Kidney (tissue), 14 donors: ENCODE measurements around the gene CDK13. TPM values are rescaled to one million over a fixed set of nuclear protein-coding genes. Genes with fewer than 3 reads are reported as not detected.
A peak's percentile ranks its signal among the peaks of the same experiment; 100 is the strongest.

Experiments used
- DNase-seq, 5 donors: peaks; one replicate each; pipeline ENCODE4 v3.0.0-alpha.2; 2013 to 2020
- FAIRE-seq: peaks from 2 replicates; lab custom pipeline; 2012; peaks lifted over from hg19 to GRCh38; lab: Jason Lieb, UNC
- H3K27ac ChIP-seq, 2 donors: one replicate each; pipeline ENCODE4 v1.7.0; 2013; ENCODE audit warnings: low read depth in 2 of 2, low read length in 2 of 2, inconsistent platforms in 1 of 2
- H3K27me3 ChIP-seq: one replicate; pipeline ENCODE4 v1.7.1; 2013; ENCODE audit warnings: low read length, inconsistent platforms; ENCODE audit not compliant: control insufficient read depth, insufficient read depth
- H3K36me3 ChIP-seq, 3 donors: one replicate each; pipeline versions ENCODE4 v1.7.0 to v1.7.1; 2013; ENCODE audit warnings: low read length in 3 of 3, control low read depth in 1 of 3, inconsistent platforms in 1 of 3; ENCODE audit not compliant: insufficient read depth in 3 of 3, control insufficient read depth in 2 of 3
- H3K4me1 ChIP-seq, 3 donors: one replicate each; pipeline versions ENCODE4 v1.7.0 to v1.7.1; 2013; ENCODE audit warnings: low read length in 3 of 3, inconsistent platforms in 1 of 3, low read depth in 1 of 3; ENCODE audit not compliant: control insufficient read depth in 2 of 3, insufficient read depth in 2 of 3
- H3K4me3 ChIP-seq, 3 donors: one replicate each; pipeline versions ENCODE4 v1.7.0 to v1.8.1; 2013; ENCODE audit warnings: low read length in 3 of 3, control low read depth in 1 of 3, inconsistent platforms in 1 of 3
- H3K9ac ChIP-seq, 3 donors: one replicate each; pipeline versions ENCODE4 v1.7.0 to v1.7.1; 2013; ENCODE audit warnings: low read length in 3 of 3, control low read depth in 1 of 3, inconsistent platforms in 1 of 3
- H3K9me3 ChIP-seq, 3 donors: one replicate each; pipeline versions ENCODE4 v1.7.0 to v1.7.1; 2013; ENCODE audit warnings: low read length in 3 of 3, control low read depth in 1 of 3, inconsistent platforms in 1 of 3; ENCODE audit not compliant: control insufficient read depth in 2 of 3, insufficient read depth in 1 of 3
- intact Hi-C: fragments of 100-400 bp; cut with DNase I; formaldehyde crosslinking; loops from one replicate; pipeline ENCODE4 v1.11.1; 2022
- polyA plus RNA-seq: library from polyadenylated mRNA; stranded (reverse); fragments of 350-450 nt; fragmentation: Illumina TruSeq; extraction: RNeasy Lipid Tissue Mini Kit (QIAGEN cat#74804); gene quantifications from one replicate; pipeline ENCODE4 v1.2.3, GENCODE V29; 2014; ENCODE audit warnings: low read depth, low replicate concordance; ENCODE audit not compliant: insufficient read depth
- total RNA-seq: library from RNA; stranded (reverse); fragmentation: NEBNext Ultra II Directional; extraction: Animal tissue kit (Norgen Biotek cat#: 25700); gene quantifications from one replicate; pipeline ENCODE4 v1.2.1, GENCODE V29; 2021
- TF ChIP-seq, protein P1 (sequence below): IDR thresholded peaks from 3 replicates; pipeline ENCODE4 v1.5.1; 2012; ENCODE audit warnings: mild to moderate bottlenecking, moderate library complexity, borderline replicate concordance; ENCODE audit not compliant: insufficient read depth; ENCODE audit errors: extremely low read depth
- donor health status: control.
- donor health status: control.
- donor health status: control.
- donor health status: control.
- donor health status: control.
- donor health status: DM: yes; HTN: yes; CAD: no.
- donor health status: Normal renal cell carcinoma (clear cell type).

Gene CDK13
- total and polyA plus RNA-seq, 2 donors from 2014 or later: 15.5 to 50.9 TPM

DNA sequence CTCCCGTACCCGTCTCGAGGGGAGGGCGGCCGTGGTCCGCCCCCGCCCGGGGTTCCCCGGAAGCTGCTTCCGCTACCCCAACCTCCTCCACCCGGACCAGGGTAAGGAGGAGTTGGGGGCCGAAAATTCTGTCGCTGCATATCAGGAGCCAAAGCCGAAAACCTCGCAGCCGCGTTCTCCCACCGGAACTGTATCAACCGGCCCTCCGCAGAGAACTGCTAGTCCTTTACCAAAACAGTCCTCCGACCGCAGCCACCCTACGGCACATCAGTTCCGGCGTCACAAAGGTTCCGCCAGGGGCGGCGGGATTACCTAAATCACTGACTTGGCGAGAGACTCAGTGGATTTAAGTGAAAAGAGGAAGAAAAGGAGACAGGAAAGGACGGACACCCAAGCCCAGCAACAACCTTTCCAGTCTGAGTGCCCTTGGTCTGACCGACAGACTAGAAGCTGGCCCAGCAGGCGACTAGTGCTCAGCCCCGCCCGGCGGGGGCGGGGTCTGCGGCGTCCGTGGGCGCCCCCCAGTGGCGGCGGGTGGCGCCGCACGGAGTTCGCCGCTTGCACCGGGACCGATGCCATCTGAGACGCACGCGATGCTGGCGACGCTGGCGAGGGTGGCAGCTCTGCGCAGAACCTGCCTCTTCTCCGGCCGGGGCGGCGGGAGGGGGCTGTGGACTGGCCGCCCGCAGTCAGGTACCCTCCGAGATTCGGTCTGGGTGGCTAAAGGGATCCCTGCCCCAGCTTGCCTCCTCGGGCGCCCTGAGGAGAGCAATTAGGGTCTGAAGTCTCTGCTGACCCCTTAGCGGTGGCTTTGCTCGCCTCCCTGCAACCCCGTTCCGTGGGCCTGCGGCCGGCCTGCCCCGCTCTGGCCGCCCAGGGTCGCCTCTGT is 184.6 kb downstream of the CDK13 start, which contains the start of the genes MPLKIP and SUGCT:
MPLKIP (minus strand) TSS at position 195 of the 889 bp plus-strand sequence; CDS start at position 140, 55 bp downstream.
SUGCT (plus strand) TSS at position 578 of the 889 bp plus-strand sequence.
- TF ChIP-seq, protein P1, sequence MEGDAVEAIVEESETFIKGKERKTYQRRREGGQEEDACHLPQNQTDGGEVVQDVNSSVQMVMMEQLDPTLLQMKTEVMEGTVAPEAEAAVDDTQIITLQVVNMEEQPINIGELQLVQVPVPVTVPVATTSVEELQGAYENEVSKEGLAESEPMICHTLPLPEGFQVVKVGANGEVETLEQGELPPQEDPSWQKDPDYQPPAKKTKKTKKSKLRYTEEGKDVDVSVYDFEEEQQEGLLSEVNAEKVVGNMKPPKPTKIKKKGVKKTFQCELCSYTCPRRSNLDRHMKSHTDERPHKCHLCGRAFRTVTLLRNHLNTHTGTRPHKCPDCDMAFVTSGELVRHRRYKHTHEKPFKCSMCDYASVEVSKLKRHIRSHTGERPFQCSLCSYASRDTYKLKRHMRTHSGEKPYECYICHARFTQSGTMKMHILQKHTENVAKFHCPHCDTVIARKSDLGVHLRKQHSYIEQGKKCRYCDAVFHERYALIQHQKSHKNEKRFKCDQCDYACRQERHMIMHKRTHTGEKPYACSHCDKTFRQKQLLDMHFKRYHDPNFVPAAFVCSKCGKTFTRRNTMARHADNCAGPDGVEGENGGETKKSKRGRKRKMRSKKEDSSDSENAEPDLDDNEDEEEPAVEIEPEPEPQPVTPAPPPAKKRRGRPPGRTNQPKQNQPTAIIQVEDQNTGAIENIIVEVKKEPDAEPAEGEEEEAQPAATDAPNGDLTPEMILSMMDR: peak; percentile 85
- intact Hi-C loops: no loop called here
- no peak for FAIRE-seq

DNA sequence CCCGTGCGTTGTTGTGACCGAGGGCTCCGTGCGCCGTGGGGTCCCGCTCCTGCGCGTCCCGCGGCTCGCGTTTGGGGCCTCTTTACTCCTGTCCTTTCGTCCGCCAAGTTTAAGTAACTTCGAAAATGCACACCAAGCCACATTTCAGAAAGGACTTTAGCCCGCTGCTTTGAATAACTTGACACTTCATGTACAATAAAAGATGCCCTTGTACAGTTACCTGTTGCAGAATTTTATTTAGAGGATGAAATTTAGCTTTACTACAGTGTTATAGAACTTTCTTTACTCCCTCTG is 185.2 kb downstream of the CDK13 start:
- DNase-seq: no peak
- Histone ChIP-seq H3K36me3 (no peaks in the 10 kb centered on the region), H3K4me3 (peak overlapping the region; percentile 40 to 91 (median 89)), H3K9me3 (no peaks in the 10 kb centered on the region), H3K9ac (peak overlapping the region in 2 of 3 donors; percentile 64 to 87), H3K4me1 (peaks cover 0 to 4% (median 0%) of the 10 kb centered on the region in 3 donors), H3K27ac (peak overlapping the region; percentile 92 to 99), H3K27me3 (no peaks in the 10 kb centered on the region)
- intact Hi-C loops: no loop called here
- no peak for FAIRE-seq
- TF ChIP-seq, protein P1: no peak

More for the DNA sequence above, 184.6 kb downstream of the CDK13 start, which contains the start of the genes MPLKIP and SUGCT:
- H3K4me1 ChIP-seq: peaks cover 0 to 4% (median 0%) of the 10 kb centered on the region in 3 donors
- peak within 1 kb of the TSS; percentile 89 to 98 (median 91) for H3K4me3 ChIP-seq
- H3K36me3 ChIP-seq: no peaks in the 10 kb centered on the region
- DNase-seq: peak; percentile 88 to 96 (median 93)
- H3K9me3 ChIP-seq: no peaks in the 10 kb centered on the region
- H3K27ac ChIP-seq: peak within 1 kb of the TSS; percentile 92 to 99
- H3K27me3 ChIP-seq: no peaks in the 10 kb centered on the region
- peak within 1 kb of the TSS; percentile 81 to 96 (median 87) for H3K9ac ChIP-seq

DNA sequence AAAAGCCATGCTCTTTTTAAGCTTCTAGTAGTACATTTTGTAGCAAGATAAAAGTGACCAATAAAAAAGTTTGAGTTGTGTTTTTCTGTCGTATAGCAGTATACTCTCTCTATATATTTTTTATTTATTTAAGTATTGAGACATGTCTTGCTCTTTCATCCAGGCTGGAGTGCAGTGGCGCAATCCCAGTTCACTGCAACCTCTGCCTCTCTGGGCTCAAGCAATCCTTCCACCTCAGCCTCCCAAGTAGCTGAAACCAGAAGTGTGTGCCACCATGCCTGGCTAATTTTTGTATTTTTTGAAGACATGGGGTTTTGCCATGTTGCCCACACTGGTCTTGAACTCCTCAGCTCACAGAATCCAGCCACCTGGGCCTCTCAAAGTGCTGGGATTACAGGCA is 187.5 kb downstream of the CDK13 start:
- no peaks in the 10 kb centered on the region for H3K4me1 ChIP-seq
- intact Hi-C loops: no loop called here
- no peaks in the 10 kb centered on the region for H3K36me3 ChIP-seq
- H3K27ac ChIP-seq: no peak overlapping the region
- FAIRE-seq (no peak), DNase-seq (no peak)
- H3K27me3 ChIP-seq: no peaks in the 10 kb centered on the region
- H3K9me3 ChIP-seq: no peaks in the 10 kb centered on the region
- TF ChIP-seq, protein P1: no peak
- H3K9ac ChIP-seq: no peak overlapping the region
- no peak overlapping the region for H3K4me3 ChIP-seq
